GM12873 (cell line): ENCODE results near the gene SLIT3.

Experiments used
- CTCF ChIP-seq: IDR thresholded peaks from 2 replicates; pipeline ENCODE4 v1.5.1; 2012; ENCODE audit warnings: low read depth, mild to moderate bottlenecking, moderate library complexity, low read length, control low read depth; ENCODE audit not compliant: insufficient read depth; ENCODE audit errors: missing control alignments

The SLIT3 gene

DNA sequence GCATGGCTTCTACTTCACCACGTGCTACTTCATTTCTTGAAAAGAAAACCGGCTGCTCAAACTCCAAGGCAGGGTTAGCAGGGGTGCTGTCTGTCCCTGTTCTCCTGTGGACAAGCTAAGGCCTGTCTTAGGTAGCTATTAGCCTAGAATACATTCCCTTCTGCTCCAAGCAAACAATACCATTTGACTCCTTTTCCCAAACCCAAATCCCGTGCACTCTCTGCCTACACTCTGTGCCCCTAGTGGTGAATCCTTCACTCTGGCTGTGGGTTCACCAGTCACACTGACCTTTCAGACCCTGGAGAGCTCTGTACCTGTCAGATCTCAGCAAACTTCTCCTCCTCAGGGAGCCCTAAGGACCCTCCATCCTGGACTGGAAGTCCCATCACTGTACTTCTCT lies 211.6 kb downstream of the SLIT3 start:
- peak; percentile 19 for TF ChIP-seq CTCF

DNA sequence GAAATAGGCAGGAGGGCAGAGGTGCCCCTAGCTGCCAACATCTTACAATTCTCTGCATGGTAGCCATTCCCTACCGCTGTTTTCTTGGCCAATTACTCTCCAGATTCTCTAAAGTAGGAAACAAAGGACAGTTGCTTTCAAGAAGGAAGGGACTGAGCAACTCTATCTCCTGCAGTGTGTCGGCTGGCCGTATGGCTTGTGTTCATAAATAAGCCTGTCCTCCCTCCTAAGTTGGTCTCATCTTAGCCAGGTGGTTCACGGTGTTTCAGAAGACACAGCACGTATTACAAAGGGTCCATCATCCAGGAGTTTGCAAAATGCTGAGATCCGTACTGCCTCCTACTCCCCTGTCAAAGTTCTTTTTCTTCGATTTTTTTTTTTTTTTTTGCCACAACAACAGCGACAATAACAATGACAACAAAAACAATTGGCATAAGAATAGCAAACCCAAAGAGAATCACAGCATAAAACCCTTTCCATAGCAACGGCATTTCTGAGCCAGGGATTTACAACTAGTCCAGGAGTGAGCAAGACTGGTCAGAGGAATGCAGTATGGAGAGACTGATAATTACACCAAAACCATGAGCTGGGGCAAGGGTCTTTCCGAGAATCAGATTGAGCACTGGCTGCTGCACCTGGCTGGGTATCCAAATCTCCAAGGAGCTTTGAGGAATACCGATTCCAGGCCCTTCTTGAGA lies 212.8 kb downstream of the SLIT3 start:
- TF ChIP-seq CTCF: no peak

- no peak for TF ChIP-seq CTCF
Observed at GRCh38 chr5:169085636-169086035, 215.3 kb downstream of the SLIT3 start.

DNA sequence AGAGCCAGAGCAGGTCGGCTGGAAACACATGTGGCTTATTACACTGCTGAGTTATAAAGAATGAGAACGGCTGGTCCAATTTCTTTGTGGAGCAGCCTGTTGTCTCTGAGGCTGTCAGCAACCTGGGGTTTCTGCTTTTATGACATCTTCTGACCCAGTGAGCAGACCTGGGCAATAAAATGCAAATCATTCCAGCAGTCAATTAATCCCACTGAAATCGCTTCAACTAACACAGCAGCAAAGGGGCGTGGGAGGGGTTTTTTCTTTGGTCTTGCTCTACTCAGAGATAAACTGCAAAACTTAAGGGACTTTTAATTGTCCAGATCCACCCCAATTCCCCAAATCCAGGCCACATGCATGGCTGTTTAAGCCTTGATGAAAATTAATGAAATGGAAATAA lies 215.7 kb downstream of the SLIT3 start:
- TF ChIP-seq CTCF: no peak

- TF ChIP-seq CTCF: no peak
Observed at GRCh38 chr5:169084775-169085174, 216.2 kb downstream of the SLIT3 start.

- TF ChIP-seq CTCF: no peak
Observed at GRCh38 chr5:169083394-169084018, 217.4 kb downstream of the SLIT3 start.

DNA sequence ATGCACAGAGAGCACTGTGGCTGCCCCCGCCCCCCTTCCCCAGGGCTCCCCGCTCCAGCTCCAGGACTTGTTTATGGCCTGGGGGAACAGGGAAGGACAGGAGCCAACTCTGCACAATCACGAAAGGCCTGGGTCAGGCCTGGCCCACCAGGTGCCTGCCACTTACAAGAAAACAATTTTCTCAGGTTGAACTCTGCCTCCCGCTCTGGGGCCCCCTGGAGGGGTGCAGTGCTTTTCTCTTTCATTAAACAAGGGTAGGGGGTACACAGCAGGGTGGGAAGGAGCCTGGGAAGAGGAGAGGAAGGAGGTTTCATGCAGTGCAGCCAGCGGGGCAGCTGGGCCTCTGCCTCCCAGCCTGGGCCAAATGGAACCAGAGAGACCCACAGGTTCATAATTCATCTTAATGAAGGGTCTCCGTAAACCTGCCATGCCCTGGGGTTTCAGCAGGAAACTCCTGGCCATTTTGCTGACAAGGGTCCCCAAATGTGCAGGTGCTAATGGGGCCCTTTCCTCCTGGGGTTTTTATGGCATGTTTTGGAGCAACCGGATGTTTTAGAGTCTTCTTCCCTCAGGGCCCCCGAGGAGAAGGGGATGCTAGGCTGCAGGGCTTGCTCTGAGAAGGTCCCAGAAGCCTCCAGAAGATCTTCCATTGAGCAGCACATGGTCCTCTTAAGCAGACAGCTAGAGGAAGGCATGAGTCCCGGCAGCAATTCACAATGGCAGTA lies 219.8 kb downstream of the SLIT3 start:
- TF ChIP-seq CTCF: no peak
